ENCODE measurements around the gene MGLL. TPM values are rescaled to one million over a fixed set of nuclear protein-coding genes. Genes with fewer than 3 reads are reported as not detected.

Gene MGLL
- total and polyA plus RNA-seq, 4 experiments from 2014 or later = 0.77 to 4.8 (median 2.3) TPM

- Mint-ChIP-seq H3K27ac (peak overlapping the region in 2 of 7 donors; percentile 4 to 49), H3K27me3 (peaks cover 2% of the 10 kb centered on the region in 2 donors), H3K4me3 (no peak overlapping the region), H3K4me1 (peaks cover 0 to 2% (median 0%) of the 10 kb centered on the region in 4 donors), H3K9me3 (peaks cover 0 to 6% (median 1%) of the 10 kb centered on the region in 8 donors), H3K36me3 (peaks cover 0 to 3% of the 10 kb centered on the region in 2 donors)
- ChIA-PET POLR2A (ENCODE audit: partially characterized antibody) (no interaction called here), CTCF (ENCODE audit: partially characterized antibody) (no interaction called here)
- Histone ChIP-seq H3K36me3 (ENCODE audit: insufficient read depth, low read length) (no peaks in the 10 kb centered on the region), H3K27ac (ENCODE audit: low read depth, low read length) (no peak overlapping the region), H3K9me3 (ENCODE audit: control insufficient read depth in 1 of 2, low read length in 2 of 2) (no peaks in the 10 kb centered on the region), H3K4me1 (ENCODE audit: insufficient read depth, low read length) (no peaks in the 10 kb centered on the region), H3K27me3 (ENCODE audit: insufficient read depth, low read length) (no peaks in the 10 kb centered on the region), H3K4me3 (ENCODE audit: low read length in 2 of 2) (no peak overlapping the region)
- intact Hi-C loops (cut with micrococcal nuclease) = no loop called here
- DNase-seq = no peak
These were observed 46.8 kb downstream of the MGLL start for GRCh38 chr3:127775398-127776109.

- H3K9me3 ChIP-seq (ENCODE audit: control insufficient read depth in 1 of 2, low read length in 2 of 2) = no peaks in the 10 kb centered on the region
- intact Hi-C loops (cut with micrococcal nuclease) = no loop called here
- DNase-seq = no peak
- no peaks in the 10 kb centered on the region for H3K4me1 ChIP-seq (ENCODE audit: insufficient read depth, low read length)
- H3K4me3 ChIP-seq (ENCODE audit: low read length in 2 of 2) = no peak overlapping the region
- peaks cover 0 to 3% of the 10 kb centered on the region in 2 donors for H3K36me3 Mint-ChIP-seq
- no peak overlapping the region for H3K27ac Mint-ChIP-seq
- no peaks in the 10 kb centered on the region for H3K27me3 ChIP-seq (ENCODE audit: insufficient read depth, low read length)
- no peak overlapping the region for H3K27ac ChIP-seq (ENCODE audit: low read depth, low read length)
- no peaks in the 10 kb centered on the region for H3K36me3 ChIP-seq (ENCODE audit: insufficient read depth, low read length)
- peaks cover 0 to 2% (median 0%) of the 10 kb centered on the region in 4 donors for H3K4me1 Mint-ChIP-seq
- no peak overlapping the region for H3K4me3 Mint-ChIP-seq
- H3K27me3 Mint-ChIP-seq = peaks cover 3 to 4% of the 10 kb centered on the region in 2 donors
- ChIA-PET POLR2A (ENCODE audit: partially characterized antibody) (no interaction called here), CTCF (ENCODE audit: partially characterized antibody) (no interaction called here)
- peaks cover 0 to 8% (median 3%) of the 10 kb centered on the region in 8 donors for H3K9me3 Mint-ChIP-seq
These were observed 47.7 kb downstream of the MGLL start for GRCh38 chr3:127774647-127775046.

GRCh38 chr3:127773752-127774395, 48.4 kb downstream of the MGLL start:
- no peak for DNase-seq
- Histone ChIP-seq H3K4me3 (ENCODE audit: low read length in 2 of 2) (no peak overlapping the region), H3K36me3 (ENCODE audit: insufficient read depth, low read length) (no peaks in the 10 kb centered on the region), H3K27ac (ENCODE audit: low read depth, low read length) (no peak overlapping the region), H3K9me3 (ENCODE audit: control insufficient read depth in 1 of 2, low read length in 2 of 2) (no peaks in the 10 kb centered on the region), H3K4me1 (ENCODE audit: insufficient read depth, low read length) (no peaks in the 10 kb centered on the region), H3K27me3 (ENCODE audit: insufficient read depth, low read length) (no peaks in the 10 kb centered on the region)
- ChIA-PET CTCF (ENCODE audit: partially characterized antibody) (no interaction called here), POLR2A (ENCODE audit: partially characterized antibody) (no interaction called here)
- H3K9me3 Mint-ChIP-seq = peaks cover 0 to 11% (median 3%) of the 10 kb centered on the region in 8 donors
- H3K4me3 Mint-ChIP-seq = no peak overlapping the region
- peak overlapping the region in 1 of 7 donors; percentile 64 for H3K27ac Mint-ChIP-seq
- H3K27me3 Mint-ChIP-seq = peaks cover 3 to 4% of the 10 kb centered on the region in 2 donors
- intact Hi-C loops (cut with micrococcal nuclease) = no loop called here
- H3K36me3 Mint-ChIP-seq = peaks cover 0 to 3% of the 10 kb centered on the region in 2 donors
- peaks cover 0 to 2% (median 0%) of the 10 kb centered on the region in 4 donors for H3K4me1 Mint-ChIP-seq

GRCh38 chr3:127772827-127773751, 49.2 kb downstream of the MGLL start:
- peaks cover 0 to 8% of the 10 kb centered on the region in 2 donors for H3K36me3 Mint-ChIP-seq
- no peak overlapping the region for H3K27ac Mint-ChIP-seq
- no peak overlapping the region for H3K4me3 Mint-ChIP-seq
- ChIA-PET POLR2A (ENCODE audit: partially characterized antibody) (no interaction called here), CTCF (ENCODE audit: partially characterized antibody) (no interaction called here)
- H3K9me3 Mint-ChIP-seq = peaks cover 0 to 15% (median 9%) of the 10 kb centered on the region in 8 donors
- Histone ChIP-seq H3K27ac (ENCODE audit: low read depth, low read length) (no peak overlapping the region), H3K27me3 (ENCODE audit: insufficient read depth, low read length) (no peaks in the 10 kb centered on the region), H3K36me3 (ENCODE audit: insufficient read depth, low read length) (no peaks in the 10 kb centered on the region), H3K9me3 (ENCODE audit: control insufficient read depth in 1 of 2, low read length in 2 of 2) (no peaks in the 10 kb centered on the region), H3K4me1 (ENCODE audit: insufficient read depth, low read length) (no peaks in the 10 kb centered on the region), H3K4me3 (ENCODE audit: low read length in 2 of 2) (no peak overlapping the region)
- intact Hi-C loops (cut with micrococcal nuclease) = no loop called here
- DNase-seq = no peak
- peaks cover 6% of the 10 kb centered on the region in 2 donors for H3K27me3 Mint-ChIP-seq
- H3K4me1 Mint-ChIP-seq = peaks cover 0 to 2% (median 0%) of the 10 kb centered on the region in 4 donors

- no peak overlapping the region for H3K27ac ChIP-seq (ENCODE audit: low read depth, low read length)
- Mint-ChIP-seq H3K27me3 (peaks cover 6% of the 10 kb centered on the region in 2 donors), H3K4me3 (no peak overlapping the region), H3K4me1 (peaks cover 0 to 2% (median 0%) of the 10 kb centered on the region in 4 donors), H3K9me3 (peaks cover 0 to 20% (median 14%) of the 10 kb centered on the region in 8 donors), H3K36me3 (peaks cover 0 to 8% of the 10 kb centered on the region in 2 donors), H3K27ac (no peak overlapping the region)
- intact Hi-C loops (cut with micrococcal nuclease) = no loop called here
- no peak overlapping the region for H3K4me3 ChIP-seq (ENCODE audit: low read length in 2 of 2)
- CTCF ChIA-PET (ENCODE audit: partially characterized antibody) = no interaction called here
- H3K4me1 ChIP-seq (ENCODE audit: insufficient read depth, low read length) = no peaks in the 10 kb centered on the region
- H3K27me3 ChIP-seq (ENCODE audit: insufficient read depth, low read length) = no peaks in the 10 kb centered on the region
- H3K9me3 ChIP-seq (ENCODE audit: control insufficient read depth in 1 of 2, low read length in 2 of 2) = no peaks in the 10 kb centered on the region
- POLR2A ChIA-PET (ENCODE audit: partially characterized antibody) = no interaction called here
- no peak for DNase-seq
- H3K36me3 ChIP-seq (ENCODE audit: insufficient read depth, low read length) = no peaks in the 10 kb centered on the region
These were observed 50.0 kb downstream of the MGLL start for GRCh38 chr3:127772273-127772672.

GRCh38 chr3:127771746-127772145, 50.6 kb downstream of the MGLL start:
- Mint-ChIP-seq H3K4me3 (no peak overlapping the region), H3K27ac (no peak overlapping the region), H3K4me1 (peaks cover 0 to 2% (median 0%) of the 10 kb centered on the region in 4 donors), H3K27me3 (peaks cover 6% of the 10 kb centered on the region in 2 donors), H3K36me3 (peaks cover 0 to 8% of the 10 kb centered on the region in 2 donors), H3K9me3 (peaks cover 0 to 20% (median 16%) of the 10 kb centered on the region in 8 donors)
- DNase-seq = no peak
- intact Hi-C loops (cut with micrococcal nuclease) = no loop called here
- no peak overlapping the region for H3K27ac ChIP-seq (ENCODE audit: low read depth, low read length)
- ChIA-PET POLR2A (ENCODE audit: partially characterized antibody) (no interaction called here), CTCF (ENCODE audit: partially characterized antibody) (no interaction called here)
- H3K9me3 ChIP-seq (ENCODE audit: control insufficient read depth in 1 of 2, low read length in 2 of 2) = no peaks in the 10 kb centered on the region
- no peaks in the 10 kb centered on the region for H3K4me1 ChIP-seq (ENCODE audit: insufficient read depth, low read length)
- H3K36me3 ChIP-seq (ENCODE audit: insufficient read depth, low read length) = no peaks in the 10 kb centered on the region
- H3K27me3 ChIP-seq (ENCODE audit: insufficient read depth, low read length) = no peaks in the 10 kb centered on the region
- H3K4me3 ChIP-seq (ENCODE audit: low read length in 2 of 2) = no peak overlapping the region
